Esophagus squamous epithelium (tissue), 5 donors: ENCODE data around the gene PTPRC. TPM values are rescaled to one million over a fixed set of nuclear protein-coding genes. Genes with fewer than 3 reads are reported as not detected.

Source experiments
- DNase-seq: peaks from one replicate; lab custom pipeline; 2025; lab: John Stamatoyannopoulos, UW
- H3K27ac ChIP-seq, 4 donors: fragments of 200-600 bp; sonication (generic); one replicate each; pipeline ENCODE4 v1.5.1; 2016 to 2019; ENCODE audit warnings: mild to moderate bottlenecking in 1 of 4
- H3K27me3 ChIP-seq, 4 donors: fragments of 200-600 bp; sonication (generic); 1 replicate in 3 of 4; 2 replicates in 1 of 4; pipeline versions ENCODE4 v1.5.1 to v1.6.0; 2017 to 2021; ENCODE audit warnings: antibody characterized with exemption in 1 of 4
- H3K36me3 ChIP-seq, 3 donors: fragments of 200-600 bp; sonication (generic); one replicate each; pipeline ENCODE4 v1.5.1; 2016 to 2019
- H3K4me1 ChIP-seq, 3 donors: fragments of 200-600 bp; sonication (generic); one replicate each; pipeline ENCODE4 v1.5.1; 2017 to 2019
- H3K4me3 ChIP-seq, 4 donors: fragments of 200-600 bp; sonication (generic); 1 replicate in 3 of 4; 2 replicates in 1 of 4; pipeline ENCODE4 v1.5.1; 2016 to 2019; ENCODE audit warnings: mild to moderate bottlenecking in 2 of 4, moderate library complexity in 1 of 4
- H3K9me3 ChIP-seq, 3 donors: fragments of 200-600 bp; sonication (generic); one replicate each; pipeline ENCODE4 v1.5.1; 2016 to 2019
- CTCF ChIP-seq, 6 experiments: fragments of 450-650 bp in 4 of 6; fragments of 200-600 bp in 2 of 6; sonication (generic) in 2 of 6; IDR thresholded peaks; one replicate each; pipeline ENCODE4 v1.5.1; 2016 to 2019; ENCODE audit warnings: antibody characterized with exemption in 6 of 6, mild to moderate bottlenecking in 4 of 6, moderate library complexity in 4 of 6
- POLR2A ChIP-seq, 4 donors: fragments of 450-650 bp; IDR thresholded peaks; one replicate each; pipeline ENCODE4 v1.6.1; 2017; ENCODE audit warnings: antibody characterized with exemption in 4 of 4, mild to moderate bottlenecking in 4 of 4, moderate library complexity in 3 of 4
- WGBS, 2 donors: methylation state at CpG; one replicate each; pipeline ENCODE4 v1.1.5; 2018; 5-methylcytosine and 5-hydroxymethylcytosine counted together
- intact Hi-C: fragments of 100-400 bp; cut with DNase I; formaldehyde crosslinking; loops from one replicate; pipeline ENCODE4 v1.15.0; 2022
- total RNA-seq, 4 donors: library from RNA; depleted of rRNA; stranded (reverse); fragments of >200 nt; gene quantifications; one replicate each; pipeline ENCODE4 v1.1.0, GENCODE V29; 2016
- donor health status: DM: yes; HTN: yes; CAD: no.

Gene PTPRC
- total RNA-seq, 4 donors from 2014 or later = 9.2 to 39.1 (median 14.9) TPM

GRCh38 chr1:198612471-198613260 is 26.2 kb upstream of the PTPRC start:
- Histone ChIP-seq H3K36me3 (no peaks in the 10 kb centered on the region), H3K9me3 (no peaks in the 10 kb centered on the region), H3K4me3 (no peak overlapping the region), H3K4me1 (no peaks in the 10 kb centered on the region), H3K27ac (peak overlapping the region in 1 of 4 donors; percentile 10), H3K27me3 (no peaks in the 10 kb centered on the region)
- WGBS, 2 donors = 66 to 68% methylated on average over 6 of the region's 6 CpGs
- no peak for DNase-seq
- intact Hi-C loops = no loop called here
- TF ChIP-seq POLR2A (IDR thresholded peaks at IDR 0.05) (no peak), CTCF (IDR thresholded peaks at IDR 0.05) (no peak)

GRCh38 chr1:198617406-198617805 is 21.4 kb upstream of the PTPRC start:
- DNase-seq = no peak
- TF ChIP-seq POLR2A (IDR thresholded peaks at IDR 0.05) = no peak
- no peak for TF ChIP-seq CTCF (IDR thresholded peaks at IDR 0.05)
- Histone ChIP-seq H3K36me3 (no peaks in the 10 kb centered on the region), H3K9me3 (no peaks in the 10 kb centered on the region), H3K4me3 (no peak overlapping the region), H3K27me3 (no peaks in the 10 kb centered on the region), H3K4me1 (no peaks in the 10 kb centered on the region), H3K27ac (no peak overlapping the region)
- intact Hi-C loops = no loop called here

- Histone ChIP-seq H3K4me3 (no peak overlapping the region), H3K9me3 (no peaks in the 10 kb centered on the region), H3K27ac (peak overlapping the region in 2 of 4 donors; percentile 12 to 69), H3K4me1 (no peaks in the 10 kb centered on the region), H3K36me3 (no peaks in the 10 kb centered on the region), H3K27me3 (no peaks in the 10 kb centered on the region)
- TF ChIP-seq CTCF (IDR thresholded peaks at IDR 0.05) = no peak
- no peak for TF ChIP-seq POLR2A (IDR thresholded peaks at IDR 0.05)
- DNase-seq = no peak
- WGBS, 2 donors = 59 to 63% methylated on average over 5 of the region's 5 CpGs
- intact Hi-C loops = no loop called here
Measured at GRCh38 chr1:198619375-198620140, 19.3 kb upstream of the PTPRC start.

GRCh38 chr1:198620218-198620617 is 18.6 kb upstream of the PTPRC start:
- Histone ChIP-seq H3K4me1 (no peaks in the 10 kb centered on the region), H3K27ac (peak overlapping the region in 2 of 4 donors; percentile 51 to 69), H3K9me3 (no peaks in the 10 kb centered on the region), H3K36me3 (no peaks in the 10 kb centered on the region), H3K27me3 (no peaks in the 10 kb centered on the region), H3K4me3 (no peak overlapping the region)
- DNase-seq = no peak
- WGBS, 2 donors = 49 to 65% methylated on average over 3 of the region's 3 CpGs
- intact Hi-C loops = no loop called here
- TF ChIP-seq POLR2A (IDR thresholded peaks at IDR 0.05) = no peak
- TF ChIP-seq CTCF (IDR thresholded peaks at IDR 0.05) = no peak
